IMR-90 (cell line): ENCODE measurements around the gene MACO1. TPM values are rescaled to one million over a fixed set of nuclear protein-coding genes. Genes with fewer than 3 reads are reported as not detected.

ENCODE experiments used
- ATAC-seq: fragments of 200-7000 bp; cut with Tn5 transposase; 2 replicates; pipeline ENCODE4 v1.9.1; 2020; ENCODE audit warnings: low read depth, mild to moderate bottlenecking, moderate library complexity
- BruUV-seq: library from RNA; stranded (reverse); fragments of 400-500 nt; replicated peaks from 2 replicates; lab custom pipeline; 2021; lab: Mats Ljungman, UMichigan
- CTCF ChIA-PET: fragments of 300-600 bp; formaldehyde crosslinking; extraction: SDS; loops from one replicate; lab custom pipeline; 2021; ENCODE audit warnings: antibody characterized with exemption; lab: Yijun Ruan, JAX
- POLR2A ChIA-PET: fragments of 300-600 bp; sonication (Branson Sonifier 250); formaldehyde crosslinking; loops from one replicate; lab custom pipeline; 2022; ENCODE audit warnings: antibody characterized with exemption; ENCODE audit not compliant: unreplicated experiment; lab: Charles Lee
- DNase-seq: peaks from one replicate; pipeline ENCODE4 v3.0.0; 2013
- H2AFZ ChIP-seq: replicated peaks from 2 replicates; pipeline ENCODE3; 2013; ENCODE audit warnings: low read length, mild to moderate bottlenecking; ENCODE audit not compliant: poor library complexity
- H2AK5ac ChIP-seq: 2 replicates; pipeline ENCODE4 v1.6.1; 2013; ENCODE audit warnings: low read depth, low read length, inconsistent platforms
- H2AK9ac ChIP-seq: replicated peaks from 2 replicates; pipeline ENCODE3; 2013; ENCODE audit warnings: mild to moderate bottlenecking, low read depth, low read length, moderate library complexity; ENCODE audit not compliant: poor library complexity
- H2BK120ac ChIP-seq: 2 replicates; pipeline ENCODE4 v1.6.1; 2013; ENCODE audit warnings: low read depth, low read length, inconsistent platforms
- H2BK15ac ChIP-seq: 3 replicates; pipeline ENCODE4 v1.6.1; 2013; ENCODE audit warnings: low read depth, low read length, inconsistent platforms
- H2BK20ac ChIP-seq: 2 replicates; pipeline ENCODE4 v1.6.1; 2013; ENCODE audit warnings: low read depth, mild to moderate bottlenecking, inconsistent platforms, low read length, moderate library complexity
- H2BK5ac ChIP-seq: 2 replicates; pipeline ENCODE4 v1.6.1; 2013; ENCODE audit warnings: mild to moderate bottlenecking, low read depth, low read length, inconsistent platforms; ENCODE audit not compliant: poor library complexity, severe bottlenecking
- H3K14ac ChIP-seq: replicated peaks from 2 replicates; pipeline ENCODE4 v1.6.1; 2013; ENCODE audit warnings: low read depth, low read length, inconsistent platforms
- H3K18ac ChIP-seq: 2 replicates; pipeline ENCODE4 v1.6.1; 2013; ENCODE audit warnings: low read depth, low read length, control low read depth
- H3K23ac ChIP-seq: 2 replicates; pipeline ENCODE4 v1.6.1; 2013; ENCODE audit warnings: low read depth, low read length, inconsistent platforms
- H3K27ac ChIP-seq: 2 replicates; pipeline ENCODE4 v1.5.1; 2013; ENCODE audit warnings: mild to moderate bottlenecking, control low read depth, low read length; ENCODE audit not compliant: insufficient read depth
- H3K27me3 ChIP-seq: 2 replicates; pipeline ENCODE4 v1.6.1; 2013; ENCODE audit warnings: low read length; ENCODE audit not compliant: control insufficient read depth, insufficient read depth
- H3K36me3 ChIP-seq: 2 replicates; pipeline ENCODE4 v1.6.1; 2013; ENCODE audit warnings: low read length, mixed read lengths; ENCODE audit not compliant: control insufficient read depth, insufficient read depth
- H3K4ac ChIP-seq: 2 replicates; pipeline ENCODE4 v1.6.1; 2013; ENCODE audit warnings: low read depth, low read length, inconsistent platforms
- H3K4me1 ChIP-seq: 2 replicates; pipeline ENCODE4 v1.6.1; 2013; ENCODE audit warnings: low read length, mixed read lengths; ENCODE audit not compliant: control insufficient read depth, insufficient read depth
- H3K4me2 ChIP-seq: 2 replicates; pipeline ENCODE4 v1.6.1; 2013; ENCODE audit warnings: low read depth, mild to moderate bottlenecking, control low read depth, low read length, moderate library complexity
- H3K4me3 ChIP-seq: 2 replicates; pipeline ENCODE4 v1.5.1; 2013; ENCODE audit warnings: low read depth, mild to moderate bottlenecking, control low read depth, low read length, moderate library complexity; ENCODE audit not compliant: insufficient read depth
- H3K56ac ChIP-seq: 2 replicates; pipeline ENCODE4 v1.6.1; 2013; ENCODE audit warnings: low read length, inconsistent platforms; ENCODE audit not compliant: insufficient read depth; ENCODE audit errors: extremely low read depth
- H3K79me1 ChIP-seq, 2 experiments: 2 replicates each; pipeline ENCODE4 v1.6.1; 2013; ENCODE audit warnings: low read length in 2 of 2, inconsistent platforms in 1 of 2, low read depth in 1 of 2
- H3K9ac ChIP-seq: 2 replicates; pipeline ENCODE4 v1.6.1; 2013; ENCODE audit warnings: low read depth, low read length, control low read depth
- H3K9me1 ChIP-seq: 2 replicates; pipeline ENCODE4 v1.6.1; 2013; ENCODE audit warnings: low read length, inconsistent platforms; ENCODE audit not compliant: insufficient read depth
- H3K9me3 ChIP-seq: 2 replicates; pipeline ENCODE4 v1.6.1; 2013; ENCODE audit warnings: low read length; ENCODE audit not compliant: control insufficient read depth, insufficient read depth
- H4K20me1 ChIP-seq: 2 replicates; pipeline ENCODE4 v1.6.1; 2013; ENCODE audit warnings: low read length, inconsistent platforms; ENCODE audit not compliant: insufficient read depth
- H4K5ac ChIP-seq: 2 replicates; pipeline ENCODE4 v1.6.1; 2013; ENCODE audit warnings: mild to moderate bottlenecking, low read depth, low read length, control low read depth
- H4K8ac ChIP-seq, 2 experiments: 2 replicates each; pipeline ENCODE4 v1.6.1; 2013; ENCODE audit warnings: low read depth in 2 of 2, low read length in 2 of 2, control low read depth in 1 of 2, inconsistent platforms in 1 of 2
- H4K91ac ChIP-seq: 2 replicates; pipeline ENCODE4 v1.6.1; 2013; ENCODE audit warnings: low read depth, low read length, inconsistent platforms; ENCODE audit not compliant: insufficient read depth
- CEBPB ChIP-seq: IDR thresholded peaks from 2 replicates; pipeline ENCODE4 v1.6.1; 2012; ENCODE audit warnings: low read depth, low read length, improper control_type of control experiment
- FOS ChIP-seq: fragments of 150-350 bp; IDR thresholded peaks from 2 replicates; pipeline ENCODE4 v1.6.1; 2016; ENCODE audit warnings: low read depth, low read length
- RFX5 ChIP-seq: IDR thresholded peaks from 2 replicates; pipeline ENCODE4 v1.8.0; 2012; ENCODE audit warnings: low read depth, mild to moderate bottlenecking, low read length, moderate library complexity
- SMC3 ChIP-seq: fragments of 150-350 bp; IDR thresholded peaks from 2 replicates; pipeline ENCODE4 v1.6.1; 2016; ENCODE audit warnings: low read depth, mild to moderate bottlenecking, antibody characterized with exemption, low read length, moderate library complexity
- WGBS, 2 experiments: methylation state at CpG; one replicate each; pipeline versions ENCODE4 v1.1.5 to v1.1.7; 2013; ENCODE audit warnings: missing lambda C conversion rate in 2 of 2; ENCODE audit not compliant: insufficient read length in 1 of 2; ENCODE audit errors: extremely low coverage in 2 of 2; 5-methylcytosine and 5-hydroxymethylcytosine counted together
- dilution Hi-C: fragments of 300-500 bp; cut with HindIII; formaldehyde crosslinking; loops from one replicate; pipeline ENCODE4 v1.14.3; 2018; ENCODE audit warnings: low sequenced_read_pairs; ENCODE audit not compliant: unreplicated experiment
- in situ Hi-C: fragments of 300-500 bp; cut with MboI; formaldehyde crosslinking; loops from 3 replicates; pipeline ENCODE4 v1.14.3; 2019; ENCODE audit warnings: low sequenced_read_pairs, inconsistent platforms, mixed read lengths
- intact Hi-C: fragments of 100-400 bp; cut with micrococcal nuclease; formaldehyde crosslinking; loops from 2 replicates; pipeline ENCODE4 v1.10.0; 2022
- polyA plus RNA-seq, 3 experiments: library from polyadenylated mRNA; depleted of rRNA; stranded (reverse); fragments of >200 nt; gene quantifications; 2 replicates each; pipeline ENCODE4 v1.2.3, GENCODE V29; 2012; ENCODE audit warnings: low replicate concordance in 1 of 3
- total RNA-seq: library from RNA; depleted of rRNA; stranded (reverse); fragments of >200 nt; gene quantifications from 2 replicates; pipeline ENCODE4 v1.2.3, GENCODE V29; 2012
- TF ChIP-seq, protein P1 (sequence below): fragments of 150-350 bp; IDR thresholded peaks from 2 replicates; pipeline ENCODE4 v1.6.1; 2016; ENCODE audit warnings: low read depth, mild to moderate bottlenecking, low read length, moderate library complexity, borderline replicate concordance

MACO1 gene
- total and polyA plus RNA-seq, 2 of the 4 experiments (the other 2 are of a cell fraction) = 6.8 to 12.7 TPM

DNA sequence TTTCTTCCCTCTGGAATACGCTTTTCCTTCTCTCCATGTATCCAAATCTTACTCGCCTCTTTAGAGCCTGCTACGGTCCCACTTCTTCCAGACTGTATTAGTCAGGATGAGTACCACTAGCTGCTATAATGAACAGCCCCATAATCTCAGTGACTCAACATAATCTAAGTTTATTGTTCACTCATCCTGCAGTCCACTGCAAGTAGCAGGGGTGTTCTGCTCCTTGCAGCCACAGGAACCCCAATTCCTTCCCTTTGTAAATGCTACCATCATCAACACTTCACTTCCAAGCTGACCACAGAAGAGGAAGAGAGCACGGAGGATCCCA is 94.6 kb downstream of the MACO1 start:
- no peak overlapping the region for H2AK9ac ChIP-seq
- no peak for TF ChIP-seq CEBPB
- TF ChIP-seq, protein P1, sequence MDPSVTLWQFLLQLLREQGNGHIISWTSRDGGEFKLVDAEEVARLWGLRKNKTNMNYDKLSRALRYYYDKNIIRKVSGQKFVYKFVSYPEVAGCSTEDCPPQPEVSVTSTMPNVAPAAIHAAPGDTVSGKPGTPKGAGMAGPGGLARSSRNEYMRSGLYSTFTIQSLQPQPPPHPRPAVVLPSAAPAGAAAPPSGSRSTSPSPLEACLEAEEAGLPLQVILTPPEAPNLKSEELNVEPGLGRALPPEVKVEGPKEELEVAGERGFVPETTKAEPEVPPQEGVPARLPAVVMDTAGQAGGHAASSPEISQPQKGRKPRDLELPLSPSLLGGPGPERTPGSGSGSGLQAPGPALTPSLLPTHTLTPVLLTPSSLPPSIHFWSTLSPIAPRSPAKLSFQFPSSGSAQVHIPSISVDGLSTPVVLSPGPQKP = no peak
- no peak for TF ChIP-seq FOS
- no peak for TF ChIP-seq SMC3
- no peak for TF ChIP-seq RFX5
- no peak overlapping the region for H3K4ac ChIP-seq
- H4K91ac ChIP-seq = no peak overlapping the region
- no peak overlapping the region for H4K5ac ChIP-seq
- peaks cover 22% of the 10 kb centered on the region for H3K27me3 ChIP-seq
- peaks cover 10% of the 10 kb centered on the region for H3K9me3 ChIP-seq
- no peak overlapping the region for H2AK5ac ChIP-seq
- no peak overlapping the region for H2AFZ ChIP-seq
- in situ Hi-C loops = loop anchor here (10.0 kb wide), 1 partner anchor 241 kb away; no protein-coding TSS in a partner anchor
- no peaks in the 10 kb centered on the region for H3K4me1 ChIP-seq
- H3K18ac ChIP-seq = no peak overlapping the region
- no peaks in the 10 kb centered on the region for H3K36me3 ChIP-seq
- no peak overlapping the region for H3K4me3 ChIP-seq
- dilution Hi-C loops = no loop called here
- H3K27ac ChIP-seq = no peak overlapping the region
- no peak overlapping the region for H3K14ac ChIP-seq
- no peak overlapping the region for H2BK20ac ChIP-seq
- H3K23ac ChIP-seq = no peak overlapping the region
- no peaks in the 10 kb centered on the region for H4K20me1 ChIP-seq
- no peak overlapping the region for H3K9ac ChIP-seq
- intact Hi-C loops = loop anchor here (10.0 kb wide), 1 partner anchor 241 kb away; no protein-coding TSS in a partner anchor
- no peak overlapping the region for H3K4me2 ChIP-seq
- POLR2A ChIA-PET = no interaction called here
- H2BK15ac ChIP-seq = no peak overlapping the region
- 83% methylated on average over 3 of the region's 4 CpGs; no CpG with 5 or more reads in 1 of the 2 experiments for WGBS, 2 experiments
- ATAC-seq (no peak), DNase-seq (no peak)
- H4K8ac ChIP-seq = no peak overlapping the region
- H3K79me1 ChIP-seq = no peaks in the 10 kb centered on the region
- no TSS peak for BruUV-seq
- CTCF ChIA-PET = no interaction called here
- no peak overlapping the region for H2BK5ac ChIP-seq
- peaks cover 5% of the 10 kb centered on the region; the same call in 1 of the 2 replicates for H3K9me1 ChIP-seq
- H2BK120ac ChIP-seq = no peak overlapping the region
- H3K56ac ChIP-seq = no peak overlapping the region
